Posterior vena cava (tissue), 2 donors: Measurements from ENCODE around the gene GALNT7. TPM values are rescaled to one million over a fixed set of nuclear protein-coding genes. Genes with fewer than 3 reads are reported as not detected.

Experiments
- DNase-seq: peaks from one replicate; pipeline ENCODE4 v3.0.0-alpha.2; 2020; ENCODE audit warnings: low spot score
- intact Hi-C, 2 donors: fragments of 100-400 bp; cut with DNase I; formaldehyde crosslinking; loops; one replicate each; pipeline versions ENCODE4 v1.14.1 to v1.14.2; 2022 to 2023
- total RNA-seq, 2 donors: library from RNA; stranded (reverse); fragmentation: NEBNext Ultra II Directional; extraction: Animal tissue kit (Norgen Biotek cat#: 25700); gene quantifications; one replicate each; pipeline ENCODE4 v1.2.1, GENCODE V29; 2021
- donor health status: DM: yes; HTN: yes; CAD: no.
- donor health status: DM: yes; HTN: yes; CAD: no.

GALNT7 gene
- total RNA-seq, 2 donors from 2014 or later, result 10.2 to 16.2 TPM

DNA sequence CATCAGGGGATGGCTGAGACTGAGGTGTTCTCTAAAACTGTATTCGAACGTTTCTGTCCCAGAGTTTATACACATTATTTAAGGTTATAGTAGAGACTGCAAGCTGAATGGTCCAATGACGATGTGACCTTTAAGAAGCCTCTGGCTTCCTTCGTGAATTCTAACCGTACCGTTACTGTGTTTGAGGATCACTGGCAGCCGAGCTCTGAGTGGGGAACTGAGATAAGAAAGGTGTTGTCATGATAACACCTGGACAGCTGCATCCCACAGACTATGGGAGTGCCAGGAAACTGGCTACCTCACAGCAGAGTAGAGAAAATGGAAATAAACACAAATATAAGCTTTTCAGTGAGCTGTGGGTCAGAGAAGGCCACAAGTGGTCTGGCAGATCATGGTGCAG, 106.5 kb downstream of the GALNT7 start:
- intact Hi-C loops, result no loop called here
- no peak for DNase-seq

DNA sequence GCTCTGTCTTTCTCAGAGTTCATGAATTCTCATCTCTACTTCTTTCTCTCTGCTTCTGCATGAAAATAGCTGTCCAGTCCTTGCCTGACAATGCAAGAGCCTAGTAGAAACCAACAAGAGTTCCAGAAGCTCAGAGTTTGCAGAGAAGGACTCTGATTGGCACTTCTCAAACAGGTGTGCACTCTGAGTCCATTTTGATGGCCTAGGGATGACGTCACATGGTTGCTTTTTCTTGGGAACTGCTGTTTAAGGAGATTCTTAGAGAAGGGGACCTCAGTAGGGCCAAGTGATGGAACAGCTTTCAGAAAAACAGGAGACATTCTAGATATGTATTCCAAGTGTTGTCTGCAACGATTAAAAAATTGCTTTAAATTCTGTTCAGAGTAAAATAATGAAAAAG, 108.7 kb downstream of the GALNT7 start:
- DNase-seq, result no peak
- intact Hi-C loops, result no loop called here

DNA sequence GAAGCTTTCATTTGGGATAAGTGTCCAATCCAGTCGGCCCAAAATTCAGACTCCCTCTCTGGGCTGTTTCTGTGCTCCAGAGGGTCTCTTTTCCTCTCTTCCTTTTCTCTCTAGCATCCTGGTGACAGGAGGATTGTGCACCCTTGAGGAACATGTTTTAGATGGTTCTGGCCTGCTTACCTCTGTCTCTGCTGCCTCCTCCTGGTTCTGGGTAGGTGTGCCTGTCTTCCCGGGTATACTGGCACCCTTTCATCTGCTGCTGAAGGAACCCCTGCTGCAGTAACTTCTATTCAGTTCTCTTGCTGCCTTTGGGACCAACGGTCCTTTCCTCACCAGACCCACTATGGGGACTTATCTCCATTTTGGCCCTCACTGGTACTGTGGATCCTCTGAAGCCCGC, 112.4 kb downstream of the GALNT7 start:
- intact Hi-C loops, result no loop called here
- no peak for DNase-seq

DNA sequence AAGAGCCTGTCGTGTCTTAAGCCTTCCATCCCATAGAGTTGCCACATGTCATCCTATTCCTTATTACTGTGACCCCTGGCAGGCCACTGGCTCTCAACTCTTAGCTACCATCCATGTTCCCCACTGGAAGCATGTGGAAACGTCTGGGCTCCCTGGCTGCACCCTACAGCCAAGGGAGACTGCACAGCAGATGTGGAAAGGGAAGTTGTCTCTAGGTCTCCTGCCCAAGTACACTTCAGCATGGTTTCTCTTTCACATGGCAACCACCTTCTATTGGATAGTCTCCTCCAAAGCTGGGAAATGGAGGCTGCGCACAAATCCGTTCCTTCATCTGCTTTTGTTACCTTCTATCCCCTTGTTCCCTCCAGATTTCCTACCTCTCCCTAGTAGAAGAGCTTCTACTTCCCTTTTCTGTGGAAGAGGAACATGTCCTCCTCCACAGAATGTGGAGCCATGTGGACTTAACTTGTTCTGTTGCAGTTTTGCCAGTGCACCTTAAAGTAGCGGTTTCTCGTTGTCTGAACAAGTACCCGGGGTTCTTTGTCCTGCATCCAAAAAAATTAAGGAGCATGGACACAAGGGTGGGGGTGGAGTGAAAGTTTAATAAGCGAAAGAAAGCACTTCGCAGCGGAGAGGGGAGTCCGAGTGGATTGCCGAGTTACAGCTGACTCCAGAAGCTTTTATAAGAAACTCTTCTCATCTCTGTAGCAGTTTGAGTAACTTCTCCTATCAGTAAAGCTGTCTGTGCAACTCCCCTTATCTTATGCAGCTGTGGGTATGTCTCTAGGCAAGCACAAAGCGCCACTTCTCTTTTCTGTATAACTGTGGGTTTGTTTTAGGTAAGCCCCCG, 113.0 kb downstream of the GALNT7 start:
- intact Hi-C loops, result no loop called here
- no peak for DNase-seq

DNA sequence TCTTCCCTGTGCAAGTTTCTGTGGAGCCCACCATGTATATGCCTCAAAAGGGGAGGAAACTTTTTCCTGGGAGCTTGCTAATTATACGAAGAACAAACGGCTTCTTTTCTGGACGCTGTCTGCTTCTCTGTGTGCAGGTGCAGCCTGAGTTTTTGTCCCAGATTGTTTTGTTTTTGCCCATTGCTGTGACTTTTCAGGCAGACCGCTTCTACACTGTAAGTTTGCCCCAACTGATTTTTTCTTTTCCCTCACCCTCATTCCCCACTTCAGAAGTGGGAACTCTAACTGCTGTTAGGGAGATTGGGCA, 113.6 kb downstream of the GALNT7 start:
- intact Hi-C loops, result no loop called here
- DNase-seq, result no peak

DNA sequence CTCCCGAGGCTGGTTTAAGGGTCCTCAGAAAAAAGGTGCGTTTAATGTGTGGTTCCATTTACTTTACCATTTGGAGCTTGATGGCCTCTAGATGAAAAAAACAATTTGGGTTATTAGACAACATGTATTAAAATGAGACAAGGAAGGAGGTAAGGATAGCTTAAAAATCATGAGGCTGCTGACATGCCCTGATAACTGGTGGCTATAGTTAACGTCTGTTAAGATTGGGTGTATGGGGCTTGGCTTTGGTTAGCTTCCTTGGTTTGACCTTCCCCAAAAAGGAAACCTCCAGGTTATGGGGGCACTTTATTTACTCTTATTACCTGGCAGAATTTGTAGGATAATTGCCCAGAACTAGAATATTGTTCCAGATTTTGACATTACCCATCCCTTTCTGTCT, 114.0 kb downstream of the GALNT7 start:
- DNase-seq, result no peak
- intact Hi-C loops, result no loop called here

DNA sequence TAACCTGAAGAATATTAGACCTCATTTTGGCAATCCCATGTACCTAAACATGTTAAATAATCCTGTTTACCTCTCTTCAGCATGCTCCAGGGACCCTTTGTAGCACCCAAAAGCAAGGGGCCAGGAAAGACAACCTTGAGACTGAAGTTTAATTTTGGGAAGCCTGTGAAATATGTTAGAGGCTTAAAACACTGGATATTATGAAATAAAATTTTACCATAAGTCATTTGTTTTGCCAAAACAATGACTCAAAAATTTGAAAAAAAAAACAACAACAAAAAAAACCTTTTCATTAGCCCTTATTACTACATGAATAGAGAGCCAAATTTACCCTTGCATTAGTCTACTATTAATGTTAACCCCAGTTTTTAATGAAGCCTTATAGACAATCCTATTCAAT, 115.9 kb downstream of the GALNT7 start:
- intact Hi-C loops, result no loop called here
- no peak for DNase-seq

DNA sequence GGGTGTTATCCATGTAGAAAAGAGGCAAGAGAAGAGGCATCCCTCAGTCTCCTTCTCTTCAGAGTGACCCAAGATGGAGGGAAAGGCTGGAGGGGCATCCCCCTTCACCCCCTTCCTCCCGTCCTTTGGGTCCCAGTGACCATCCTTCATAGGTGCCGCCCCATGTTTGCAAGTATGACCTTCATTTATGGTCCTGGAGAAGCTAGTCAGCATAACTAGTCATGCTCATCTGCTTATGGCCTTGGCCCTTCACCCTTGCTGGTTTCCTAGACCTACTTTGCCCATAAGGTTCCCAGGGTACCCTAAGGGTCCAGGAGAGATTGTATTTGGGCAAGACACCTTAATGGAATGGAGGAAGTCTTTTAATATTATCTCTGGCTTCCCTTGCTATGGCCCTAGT, 118.9 kb downstream of the GALNT7 start:
- intact Hi-C loops, result no loop called here
- no peak for DNase-seq

DNA sequence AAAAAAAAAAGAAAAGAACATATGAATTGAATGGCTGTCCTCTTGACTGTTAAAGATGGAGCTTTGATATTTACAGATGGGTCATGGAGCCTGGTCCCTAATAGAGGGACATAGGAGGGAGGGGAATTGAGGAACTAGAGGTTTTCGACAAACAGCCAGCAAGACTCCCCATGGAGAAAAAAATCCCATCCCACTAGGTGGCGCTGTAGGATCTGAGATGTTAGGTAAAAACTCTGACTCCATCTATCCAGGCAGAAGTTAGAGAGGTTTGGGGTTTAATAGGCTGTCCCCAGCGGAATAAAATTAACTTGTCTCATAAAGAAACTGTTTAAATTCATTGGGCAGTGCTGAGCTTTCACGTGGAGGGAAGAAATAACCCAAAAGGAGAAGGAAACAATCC, 119.7 kb downstream of the GALNT7 start:
- intact Hi-C loops, result no loop called here
- no peak for DNase-seq

DNA sequence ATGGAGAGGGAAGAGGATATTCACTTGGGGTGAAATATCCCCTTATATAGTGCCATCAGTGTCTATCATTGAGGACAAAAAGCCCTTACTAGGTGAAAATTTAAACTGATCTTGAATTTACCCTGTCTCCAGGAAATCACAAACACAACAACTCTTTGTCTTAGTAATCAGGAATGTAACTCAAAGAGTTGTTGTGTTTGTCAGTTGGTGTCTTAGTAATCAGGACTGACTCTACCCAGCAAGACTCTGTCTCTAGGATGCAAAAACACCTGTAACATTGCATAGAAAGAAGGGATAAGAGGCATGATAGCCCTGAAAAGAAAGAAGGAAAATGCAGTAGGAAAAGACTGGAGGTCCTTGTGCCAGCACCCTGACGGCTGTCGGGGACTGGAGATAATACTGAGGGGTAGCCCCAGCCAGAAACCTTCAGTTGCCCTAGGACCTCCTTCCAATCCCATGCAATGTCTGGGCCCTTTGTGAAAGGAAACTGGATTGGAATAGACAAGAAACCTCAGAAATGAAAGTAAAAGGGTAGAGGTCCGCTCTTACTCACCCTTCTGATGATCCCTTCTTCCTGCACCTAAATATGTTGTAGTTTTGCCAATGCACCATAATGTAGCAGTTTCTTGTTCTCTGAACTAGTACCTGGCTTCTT, 120.2 kb downstream of the GALNT7 start:
- DNase-seq, result no peak
- intact Hi-C loops, result no loop called here

DNA sequence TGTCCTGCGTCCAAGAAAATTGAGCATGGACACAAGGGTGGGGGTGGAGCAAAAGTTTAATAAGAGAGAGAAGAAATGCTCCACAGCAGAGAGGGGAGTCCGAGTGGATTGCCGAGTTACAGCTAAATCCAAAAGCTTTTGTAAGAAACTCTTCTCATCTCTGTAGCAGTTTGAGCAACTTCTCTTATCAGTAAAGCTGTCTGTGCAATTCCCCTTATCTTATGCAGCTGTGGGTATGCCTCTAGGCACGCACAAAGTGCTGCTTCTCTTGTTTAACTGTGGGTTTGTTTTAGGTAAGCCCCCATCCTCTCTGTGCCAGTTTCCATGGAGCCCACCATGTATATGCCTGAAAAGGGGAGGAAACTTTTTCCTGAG, 120.7 kb downstream of the GALNT7 start:
- no peak for DNase-seq
- intact Hi-C loops, result no loop called here

DNA sequence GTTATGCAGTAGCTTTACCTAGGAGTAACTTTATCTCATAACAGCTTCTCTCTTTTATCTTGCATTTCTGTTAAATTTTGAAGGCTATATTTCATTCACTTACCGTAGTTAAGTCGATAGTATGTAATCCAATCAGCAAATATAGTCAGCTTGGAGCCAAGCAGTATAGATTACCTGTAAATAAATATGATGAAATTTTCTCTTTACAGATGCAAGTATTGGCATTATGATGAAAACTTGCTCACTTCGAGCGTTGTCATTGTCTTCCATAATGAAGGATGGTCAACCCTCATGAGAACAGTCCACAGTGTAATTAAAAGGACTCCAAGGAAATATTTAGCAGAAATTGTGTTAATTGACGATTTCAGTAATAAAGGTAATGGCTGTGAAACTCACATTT, 123.3 kb downstream of the GALNT7 start:
- intact Hi-C loops, result no loop called here

DNA sequence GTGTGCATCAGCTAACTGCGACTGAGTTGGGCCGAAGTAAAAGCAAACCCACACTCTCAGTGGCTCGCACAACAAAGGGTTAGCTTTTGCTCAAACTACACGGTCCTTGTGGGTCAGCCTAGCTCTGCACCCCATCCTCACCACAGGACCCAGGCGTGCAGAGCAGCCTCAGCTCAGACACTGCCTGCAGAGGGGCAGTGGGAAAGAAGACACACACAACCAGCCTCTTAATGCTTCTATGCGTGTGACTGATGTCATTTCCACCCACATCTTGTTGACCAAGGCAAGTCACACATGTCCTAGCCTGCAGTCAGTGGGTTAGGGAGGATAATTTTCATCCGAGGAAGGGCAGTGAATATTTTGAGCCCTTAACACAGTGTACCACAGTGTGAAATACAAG, 125.1 kb downstream of the GALNT7 start:
- intact Hi-C loops, result no loop called here
- no peak for DNase-seq

More for the DNA sequence above, 123.3 kb downstream of the GALNT7 start:
- no peak for DNase-seq

DNA sequence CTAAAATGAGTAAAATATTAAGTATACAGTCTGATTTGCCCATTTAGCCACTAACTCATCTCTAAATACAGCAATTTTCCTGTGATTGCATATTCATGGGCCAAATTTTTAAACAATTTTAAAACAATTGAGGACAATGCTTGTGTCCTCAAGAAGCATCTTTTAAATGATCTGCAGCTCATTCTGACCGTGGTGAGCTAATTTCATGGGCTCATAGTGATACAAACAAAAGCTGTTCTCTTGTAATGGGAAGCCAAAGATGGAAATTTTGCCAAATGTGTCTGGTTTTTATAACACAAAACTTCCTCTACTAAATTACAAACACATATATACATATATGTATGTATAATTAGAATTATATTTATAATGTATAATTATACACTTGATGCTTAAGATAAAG, 125.8 kb downstream of the GALNT7 start:
- intact Hi-C loops, result no loop called here
- no peak for DNase-seq

DNA sequence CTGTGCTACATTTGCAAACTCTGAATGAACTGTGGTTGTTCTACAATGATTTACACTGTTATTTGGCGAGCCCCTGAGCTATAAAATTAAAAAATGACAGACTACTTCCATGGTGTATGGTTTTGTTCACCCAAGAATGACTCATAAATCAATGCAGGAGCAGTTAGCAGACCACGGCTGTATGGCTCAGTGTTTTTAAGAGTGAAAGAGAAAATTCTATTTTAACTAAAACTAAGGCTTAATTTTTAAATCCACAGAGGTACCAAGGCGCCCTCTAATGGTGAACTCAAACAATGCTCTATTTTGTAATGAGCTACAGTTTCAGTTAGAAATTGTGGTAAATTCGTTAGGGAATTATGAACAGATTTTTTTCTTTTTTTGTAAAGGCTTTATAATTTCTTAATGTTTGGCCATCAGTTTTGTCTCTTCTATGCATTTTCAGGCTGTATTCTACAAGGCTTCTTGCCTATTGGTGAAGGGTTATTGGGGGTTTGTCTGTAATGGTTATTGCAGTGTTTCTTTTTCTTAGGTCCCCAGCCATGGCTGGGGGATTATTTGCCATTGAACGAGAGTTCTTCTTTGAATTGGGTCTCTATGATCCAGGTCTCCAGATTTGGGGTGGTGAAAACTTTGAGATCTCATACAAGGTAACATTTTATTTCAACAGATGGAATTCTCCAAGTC, 133.0 kb downstream of the GALNT7 start:
- no peak for DNase-seq
- intact Hi-C loops, result no loop called here

DNA sequence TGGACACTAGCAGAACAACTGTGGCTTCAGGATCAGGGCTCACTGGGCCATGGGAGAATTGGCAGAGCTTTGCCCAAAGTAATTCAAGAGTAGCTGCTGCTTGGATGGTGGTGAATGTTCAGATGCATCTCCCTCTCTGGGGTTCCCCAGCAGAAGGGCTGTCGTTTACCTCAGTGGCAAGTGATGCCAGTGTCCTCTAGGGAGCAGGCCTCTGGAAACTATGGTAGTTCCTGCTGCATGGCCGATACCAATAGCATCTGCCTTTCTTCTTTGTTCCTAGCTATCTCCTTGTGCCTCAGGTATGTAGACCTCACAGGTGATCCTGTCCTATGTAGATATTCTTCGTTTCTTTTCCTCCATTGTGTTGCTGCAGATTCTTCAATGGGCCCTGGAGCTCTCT, 139.2 kb downstream of the GALNT7 start:
- DNase-seq, result no peak
- intact Hi-C loops, result no loop called here

DNA sequence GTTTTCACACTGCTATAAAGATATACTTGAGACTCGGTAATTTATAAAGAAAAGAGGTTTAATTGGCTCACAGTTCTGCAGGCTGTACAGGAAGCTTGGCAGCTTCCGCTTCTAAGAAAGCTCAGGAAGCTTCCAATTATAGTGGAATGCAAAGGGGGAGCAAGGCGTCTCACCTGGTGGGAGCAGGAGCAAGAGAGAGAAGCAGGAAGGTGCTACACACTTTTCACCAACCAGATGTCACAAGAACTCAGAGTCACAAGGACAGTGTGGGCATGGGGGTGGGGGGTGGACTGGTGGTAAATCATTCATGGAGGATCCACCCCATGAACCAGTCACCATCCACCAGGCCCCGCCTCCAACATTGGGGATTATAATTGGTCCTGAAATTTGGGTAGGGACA, 142.8 kb downstream of the GALNT7 start:
- intact Hi-C loops, result loop anchor here in 1 of 2 donors (10.0 kb wide), 1 partner anchor 183 kb away; no protein-coding TSS in a partner anchor
- DNase-seq, result no peak

DNA sequence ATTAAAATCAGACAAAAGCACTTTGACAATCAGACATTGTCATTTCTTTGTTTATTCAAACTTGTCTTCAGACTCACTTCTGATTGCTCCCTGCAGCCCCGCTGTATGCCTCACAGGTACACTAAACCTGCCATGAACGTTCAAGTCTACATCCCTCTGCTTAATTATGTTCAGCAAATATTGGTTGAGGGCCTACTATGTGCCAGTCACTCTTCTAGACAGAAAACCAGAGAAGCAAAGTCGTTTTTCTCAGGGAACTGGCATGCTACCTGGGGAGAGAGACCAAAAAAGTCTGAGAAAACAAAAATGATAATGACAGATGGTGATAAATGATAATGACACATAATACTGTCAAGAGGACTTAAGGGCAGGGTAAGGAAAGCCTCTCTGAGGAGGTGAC, 146.1 kb downstream of the GALNT7 start:
- intact Hi-C loops, result loop anchor here (5.0 to 10.0 kb wide), 2 partner anchors 103 to 180 kb away; no protein-coding TSS in a partner anchor
- DNase-seq, result no peak

DNA sequence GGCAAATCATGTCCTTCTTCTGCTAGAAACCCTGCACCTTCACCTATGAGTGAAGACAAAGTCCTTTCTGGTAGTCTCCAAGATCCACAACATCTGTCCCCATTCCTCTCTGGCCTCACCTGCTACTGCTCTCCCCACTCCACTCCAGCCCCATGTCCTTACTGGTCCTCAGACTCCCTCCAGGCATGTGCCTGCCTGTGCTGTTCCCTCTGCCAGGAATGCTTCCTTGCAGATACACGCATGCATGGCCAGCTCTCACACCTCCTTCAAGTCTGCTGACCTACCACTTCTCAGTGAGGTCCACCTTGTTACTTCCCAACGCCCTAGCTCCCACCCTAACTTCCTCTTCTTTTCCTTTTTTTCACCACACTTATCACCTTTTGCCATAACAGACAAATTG, 147.4 kb downstream of the GALNT7 start:
- DNase-seq, result no peak
- intact Hi-C loops, result loop anchor here (5.0 to 10.0 kb wide), 2 partner anchors 101 to 179 kb away; no protein-coding TSS in a partner anchor

DNA sequence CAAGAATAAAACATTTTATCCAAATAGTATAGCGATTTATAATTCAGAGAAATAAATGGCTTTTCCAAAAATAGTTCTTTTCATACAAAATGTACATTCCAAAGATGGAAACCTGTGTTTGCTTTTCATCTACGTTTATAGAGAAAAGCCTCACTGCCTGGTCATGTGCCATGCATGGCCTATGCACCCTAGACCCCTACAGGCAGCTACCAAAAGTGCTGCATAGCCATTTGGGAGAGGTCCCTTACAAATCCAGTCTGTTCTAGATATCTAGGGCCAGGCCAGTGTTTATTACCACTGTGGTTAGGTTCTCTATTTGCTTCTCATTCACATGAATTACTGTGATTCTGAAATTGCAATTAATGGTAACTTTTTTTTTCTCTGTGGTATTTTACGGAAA, 148.4 kb downstream of the GALNT7 start:
- intact Hi-C loops, result loop anchor here (5.0 to 10.0 kb wide), 2 partner anchors 100 to 178 kb away; no protein-coding TSS in a partner anchor
- no peak for DNase-seq
